Effector CD8-positive, alpha-beta T cell (primary cell): ENCODE data around the gene SPON1.
"Not testable (repeated sequence)": the region's sequence is repeated elsewhere in the genome, so short reads cannot be mapped to it uniquely, and the experiment has no call there.

Experiments used
- DNase-seq: peaks from one replicate; lab custom pipeline; 2025; lab: John Stamatoyannopoulos, UW

The SPON1 gene

GRCh38 chr11:14082338-14082737, 119.8 kb downstream of the SPON1 start:
- no peak for DNase-seq

- DNase-seq, result not testable (repeated sequence)
Observed at GRCh38 chr11:14088861-14089260, 126.3 kb downstream of the SPON1 start.

- DNase-seq, result no peak
Observed at GRCh38 chr11:14089690-14090462, 127.4 kb downstream of the SPON1 start.

GRCh38 chr11:14090631-14091030, 128.1 kb downstream of the SPON1 start:
- not testable (repeated sequence) for DNase-seq

GRCh38 chr11:14093065-14093464, 130.5 kb downstream of the SPON1 start:
- no peak for DNase-seq

GRCh38 chr11:14094481-14095037, 132.0 kb downstream of the SPON1 start:
- DNase-seq, result no peak

GRCh38 chr11:14095882-14096281, 133.4 kb downstream of the SPON1 start:
- no peak for DNase-seq

GRCh38 chr11:14096606-14097005, 134.1 kb downstream of the SPON1 start:
- no peak for DNase-seq

GRCh38 chr11:14101388-14101787, 138.9 kb downstream of the SPON1 start:
- no peak for DNase-seq

GRCh38 chr11:14102766-14103165, 140.2 kb downstream of the SPON1 start:
- DNase-seq, result no peak

GRCh38 chr11:14105446-14105845, 142.9 kb downstream of the SPON1 start:
- no peak for DNase-seq

GRCh38 chr11:14106303-14107049, 144.0 kb downstream of the SPON1 start:
- DNase-seq, result no peak

- no peak for DNase-seq
Observed at GRCh38 chr11:14107050-14107430, 144.5 kb downstream of the SPON1 start.

- DNase-seq, result no peak
Observed at GRCh38 chr11:14109742-14110141, 147.2 kb downstream of the SPON1 start.

- no peak for DNase-seq
Observed at GRCh38 chr11:14110629-14111028, 148.1 kb downstream of the SPON1 start.

- no peak for DNase-seq
Observed at GRCh38 chr11:14111496-14111895, 149.0 kb downstream of the SPON1 start.

GRCh38 chr11:14112721-14113120, 150.2 kb downstream of the SPON1 start:
- DNase-seq, result no peak

- DNase-seq, result no peak
Observed at GRCh38 chr11:14114269-14114668, 151.7 kb downstream of the SPON1 start.

GRCh38 chr11:14114786-14115185, 152.3 kb downstream of the SPON1 start:
- DNase-seq, result no peak

- no peak for DNase-seq
Observed at GRCh38 chr11:14117632-14118031, 155.1 kb downstream of the SPON1 start.

- DNase-seq, result no peak
Observed at GRCh38 chr11:14118072-14118471, 155.5 kb downstream of the SPON1 start.

GRCh38 chr11:14119357-14119756, 156.8 kb downstream of the SPON1 start:
- DNase-seq, result no peak

- DNase-seq, result no peak
Observed at GRCh38 chr11:14124350-14124749, 161.8 kb downstream of the SPON1 start.
